RWPE1 (cell line): ENCODE measurements around the gene TACC2.
A peak's percentile ranks its signal among the peaks of the same experiment; 100 is the strongest.

ENCODE experiments used
- CTCF ChIA-PET: fragments of 350-600 bp; sonication (Branson Sonifier 250); formaldehyde crosslinking; extraction: SDS; loops from one replicate; lab custom pipeline; 2021; lab: Yijun Ruan, JAX
- POLR2A ChIA-PET: fragments of 400-600 bp; formaldehyde crosslinking; extraction: SDS; loops from one replicate; lab custom pipeline; 2020; ENCODE audit warnings: antibody characterized with exemption; ENCODE audit not compliant: low non-redundant PET; lab: Yijun Ruan, JAX
- DNase-seq: peaks from one replicate; pipeline ENCODE4 v3.0.0; 2012; ENCODE audit warnings: low spot score
- H3K27ac ChIP-seq: fragments of 450-650 bp; 2 replicates; pipeline ENCODE4 v1.5.1; 2017
- TF ChIP-seq, protein P1 (sequence below): fragments of 450-650 bp; conservative IDR thresholded peaks from 2 replicates; pipeline ENCODE4 v1.5.1; 2017; ENCODE audit warnings: low read depth, mild to moderate bottlenecking

The TACC2 gene

DNA sequence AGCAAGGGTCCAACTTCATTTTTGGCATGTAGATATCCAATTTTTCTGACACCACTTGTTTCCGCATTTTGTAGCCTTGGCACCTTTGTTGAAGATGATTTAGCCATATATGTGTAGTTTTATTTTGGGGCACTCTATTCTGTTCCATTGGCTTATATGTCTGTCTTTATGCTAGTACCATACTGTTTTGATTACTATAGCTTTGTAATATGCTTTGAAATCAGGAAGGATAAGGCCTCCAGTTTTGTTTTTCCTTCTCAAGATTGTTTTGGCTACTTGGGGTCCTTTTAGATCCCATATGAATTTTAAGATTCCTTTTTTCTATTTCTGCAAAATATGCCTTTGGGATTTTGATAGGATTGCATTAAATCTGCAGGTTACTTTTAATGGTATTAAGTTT, 272.6 kb downstream of the TACC2 start:
- H3K27ac ChIP-seq, result no peak overlapping the region
- TF ChIP-seq, protein P1, sequence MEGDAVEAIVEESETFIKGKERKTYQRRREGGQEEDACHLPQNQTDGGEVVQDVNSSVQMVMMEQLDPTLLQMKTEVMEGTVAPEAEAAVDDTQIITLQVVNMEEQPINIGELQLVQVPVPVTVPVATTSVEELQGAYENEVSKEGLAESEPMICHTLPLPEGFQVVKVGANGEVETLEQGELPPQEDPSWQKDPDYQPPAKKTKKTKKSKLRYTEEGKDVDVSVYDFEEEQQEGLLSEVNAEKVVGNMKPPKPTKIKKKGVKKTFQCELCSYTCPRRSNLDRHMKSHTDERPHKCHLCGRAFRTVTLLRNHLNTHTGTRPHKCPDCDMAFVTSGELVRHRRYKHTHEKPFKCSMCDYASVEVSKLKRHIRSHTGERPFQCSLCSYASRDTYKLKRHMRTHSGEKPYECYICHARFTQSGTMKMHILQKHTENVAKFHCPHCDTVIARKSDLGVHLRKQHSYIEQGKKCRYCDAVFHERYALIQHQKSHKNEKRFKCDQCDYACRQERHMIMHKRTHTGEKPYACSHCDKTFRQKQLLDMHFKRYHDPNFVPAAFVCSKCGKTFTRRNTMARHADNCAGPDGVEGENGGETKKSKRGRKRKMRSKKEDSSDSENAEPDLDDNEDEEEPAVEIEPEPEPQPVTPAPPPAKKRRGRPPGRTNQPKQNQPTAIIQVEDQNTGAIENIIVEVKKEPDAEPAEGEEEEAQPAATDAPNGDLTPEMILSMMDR, result no peak
- ChIA-PET POLR2A (no interaction called here), CTCF (interaction anchor here (0.6 kb wide), 1 partner anchor 130 kb away, joined by 3 read pairs; no protein-coding TSS in a partner anchor)
- DNase-seq, result no peak

DNA sequence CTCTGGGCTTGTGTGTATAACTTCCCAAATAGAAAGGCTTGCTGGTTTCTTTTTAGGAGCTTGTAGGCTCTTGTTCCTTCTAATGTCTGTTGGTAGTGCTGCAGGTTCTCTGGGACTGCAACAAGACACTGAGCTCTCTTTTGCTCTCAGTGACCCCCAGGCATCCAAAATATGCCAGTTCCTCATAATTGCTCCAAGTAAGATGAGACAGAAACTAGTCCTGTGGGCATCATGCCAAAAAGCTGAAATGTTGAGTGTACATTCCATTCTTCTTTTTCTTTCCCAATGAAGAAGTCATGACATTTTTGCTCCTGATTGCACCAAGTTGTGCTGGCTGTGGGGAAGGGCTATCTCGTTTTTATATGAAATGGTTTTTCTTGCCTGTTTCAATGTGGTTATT, 275.0 kb downstream of the TACC2 start:
- POLR2A ChIA-PET, result no interaction called here
- TF ChIP-seq, protein P1, result no peak
- CTCF ChIA-PET, result interaction anchor here (0.7 to 0.9 kb wide), 3 partner anchors 151 to 377 kb away, joined by 3 to 5 read pairs (median 4); no protein-coding TSS in a partner anchor
- DNase-seq, result peak; percentile 73
- H3K27ac ChIP-seq, result no peak overlapping the region

- TF ChIP-seq, protein P1, result no peak
- DNase-seq, result no peak
- ChIA-PET CTCF (no interaction called here), POLR2A (no interaction called here)
- peak overlapping the region; percentile 39; the same call in 1 of the 2 replicates for H3K27ac ChIP-seq
Measured at GRCh38 chr10:122264436-122264835, 275.5 kb downstream of the TACC2 start.

DNA sequence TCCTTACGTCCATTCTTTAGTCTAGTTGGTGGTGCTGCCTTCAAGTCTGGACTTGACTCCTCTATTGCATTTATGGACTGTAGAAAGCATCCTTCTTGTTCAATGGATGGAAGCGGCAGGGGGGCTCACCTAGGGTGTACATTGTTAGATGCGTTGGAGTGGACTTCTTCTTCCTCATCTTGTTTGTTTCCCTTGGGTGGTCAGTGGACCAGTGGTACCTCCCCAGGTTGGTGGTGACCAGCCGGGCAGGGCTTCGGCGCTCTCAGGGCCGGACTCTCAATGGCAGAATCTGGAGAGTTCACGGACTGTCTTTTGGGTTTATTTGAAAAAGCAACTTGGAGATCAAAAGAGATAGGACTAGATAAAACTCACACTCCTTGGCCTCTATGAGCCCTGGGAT, 276.0 kb downstream of the TACC2 start:
- TF ChIP-seq, protein P1, result no peak
- no peak for DNase-seq
- CTCF ChIA-PET, result no interaction called here
- POLR2A ChIA-PET, result no interaction called here
- H3K27ac ChIP-seq, result peak overlapping the region; percentile 39; the same call in 1 of the 2 replicates

GRCh38 chr10:122265896-122266295, 276.9 kb downstream of the TACC2 start:
- ChIA-PET POLR2A (no interaction called here), CTCF (no interaction called here)
- TF ChIP-seq, protein P1, result no peak
- no peak for DNase-seq
- H3K27ac ChIP-seq, result no peak overlapping the region

DNA sequence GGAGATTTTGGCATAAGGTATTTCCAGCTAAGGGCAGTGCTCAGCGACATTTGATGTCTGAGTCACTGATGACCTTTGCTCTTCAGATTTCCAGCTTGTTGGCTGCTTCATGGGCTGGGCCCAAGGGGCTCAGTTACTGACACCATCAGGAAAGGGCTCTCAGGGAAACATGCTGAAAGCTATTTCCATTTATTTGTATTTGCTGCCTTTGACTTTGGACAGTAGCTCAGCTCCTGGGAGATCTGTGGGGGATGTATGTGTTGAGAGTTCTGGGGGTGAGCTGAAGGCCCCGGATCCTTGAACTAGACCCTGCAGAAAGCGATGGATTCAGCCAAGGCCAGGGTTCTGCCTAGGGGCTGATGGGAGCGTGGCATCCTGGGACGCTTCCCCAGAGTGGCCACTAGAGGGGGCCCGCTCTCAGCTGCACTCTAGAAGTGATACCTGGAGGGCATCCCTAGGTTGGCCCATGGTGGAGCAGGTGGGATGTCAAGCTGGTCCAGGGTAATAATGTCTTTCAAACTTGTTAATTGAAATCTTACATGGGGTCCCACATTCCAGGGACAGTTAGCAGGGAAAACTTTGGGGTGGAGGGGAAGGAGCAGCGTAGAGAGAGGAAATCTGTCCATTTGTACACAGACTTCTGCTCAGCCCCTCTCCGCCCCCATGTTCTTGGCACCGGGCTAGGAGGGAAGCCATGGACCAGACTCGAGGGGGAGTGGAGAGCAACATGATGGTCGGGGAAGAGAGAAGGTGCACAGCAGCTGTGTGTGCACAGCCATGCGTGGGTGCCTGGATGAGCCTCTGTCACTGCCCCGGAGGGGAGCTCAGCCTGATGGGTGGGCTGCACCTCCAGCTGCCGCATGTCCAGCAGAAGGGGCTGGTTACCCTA, 279.1 kb downstream of the TACC2 start:
- DNase-seq, result peak; percentile 78
- ChIA-PET POLR2A (no interaction called here), CTCF (interaction anchor here (0.5 to 3.6 kb wide), 37 partner anchors 9 to 1914 kb away, joined by 3 to 26 read pairs (median 3); no protein-coding TSS in a partner anchor)
- peak overlapping the region; percentile 24; the same call in 1 of the 2 replicates for H3K27ac ChIP-seq
- TF ChIP-seq, protein P1, result peak; percentile 95
